ENCODE measurements around the gene SPINK13.

- TF ChIP-seq GABPA (IDR thresholded peaks at IDR 0.05; ENCODE audit: borderline replicate concordance, insufficient read depth, low read length): no peak
- TF ChIP-seq POLR2A (IDR thresholded peaks at IDR 0.05; ENCODE audit: control extremely low read depth in 1 of 2, low read depth in 2 of 2, low read length in 2 of 2): no peak
- no peak for TF ChIP-seq CREB1 (IDR thresholded peaks at IDR 0.05)
- no peak for TF ChIP-seq ASH2L (IDR thresholded peaks at IDR 0.05; ENCODE audit: low read length)
- no peak for TF ChIP-seq EGR1 (IDR thresholded peaks at IDR 0.05; ENCODE audit: borderline replicate concordance, low read depth, low read length)
- TF ChIP-seq POLR2AphosphoS5 (IDR thresholded peaks at IDR 0.05; ENCODE audit: low read depth, low read length): no peak
- TF ChIP-seq JUN (IDR thresholded peaks at IDR 0.05; ENCODE audit: low read depth, low read length): no peak
- TF ChIP-seq CTCF (IDR thresholded peaks at IDR 0.05; ENCODE audit: control extremely low read depth in 1 of 3, insufficient read depth in 1 of 3, low read depth in 1 of 3, low read length in 3 of 3): no peak
- no peak for TF ChIP-seq USF2 (IDR thresholded peaks at IDR 0.05; ENCODE audit: low read length)
Observed at GRCh38 chr5:148221508-148221907, 47.1 kb upstream of the SPINK13 start.
